ENCODE data around the gene ZMYM4.
"Not testable (repeated sequence)": the region's sequence is repeated elsewhere in the genome, so short reads cannot be mapped to it uniquely, and the experiment has no call there.

ZMYM4 gene

GRCh38 chr1:35460796-35461195 is 192.3 kb downstream of the ZMYM4 start:
- Histone ChIP-seq H3K9me3 (ENCODE audit: control insufficient read depth, low read length) (no peaks in the 10 kb centered on the region), H3K27me3 (replicated peaks; ENCODE audit: control insufficient read depth, insufficient read depth, low read length, poor library complexity, severe bottlenecking) (no peaks in the 10 kb centered on the region), H3K4me3 (ENCODE audit: insufficient read depth, low read depth, low read length, poor library complexity, severe bottlenecking) (no peak overlapping the region), H3K4me1 (ENCODE audit: control insufficient read depth, insufficient read depth, low read length, poor library complexity, severe bottlenecking) (no peaks in the 10 kb centered on the region), H3K27ac (ENCODE audit: insufficient read depth, low read length, poor library complexity, severe bottlenecking) (no peak overlapping the region), H3K36me3 (ENCODE audit: control insufficient read depth, insufficient read depth, low read length) (peaks cover 11% of the 10 kb centered on the region)
- no peak for DNase-seq

- no peak overlapping the region for H3K27ac ChIP-seq (ENCODE audit: insufficient read depth, low read length, poor library complexity, severe bottlenecking)
- H3K4me3 ChIP-seq (ENCODE audit: insufficient read depth, low read depth, low read length, poor library complexity, severe bottlenecking) = no peak overlapping the region
- DNase-seq = no peak
- no peaks in the 10 kb centered on the region for H3K4me1 ChIP-seq (ENCODE audit: control insufficient read depth, insufficient read depth, low read length, poor library complexity, severe bottlenecking)
- H3K9me3 ChIP-seq (ENCODE audit: control insufficient read depth, low read length) = no peaks in the 10 kb centered on the region
- peaks cover 16% of the 10 kb centered on the region for H3K36me3 ChIP-seq (ENCODE audit: control insufficient read depth, insufficient read depth, low read length)
- no peaks in the 10 kb centered on the region for H3K27me3 ChIP-seq (replicated peaks; ENCODE audit: control insufficient read depth, insufficient read depth, low read length, poor library complexity, severe bottlenecking)
Measured at GRCh38 chr1:35461966-35462651, 193.6 kb downstream of the ZMYM4 start.

- no peaks in the 10 kb centered on the region for H3K27me3 ChIP-seq (replicated peaks; ENCODE audit: control insufficient read depth, insufficient read depth, low read length, poor library complexity, severe bottlenecking)
- no peaks in the 10 kb centered on the region for H3K4me1 ChIP-seq (ENCODE audit: control insufficient read depth, insufficient read depth, low read length, poor library complexity, severe bottlenecking)
- H3K9me3 ChIP-seq (ENCODE audit: control insufficient read depth, low read length) = no peaks in the 10 kb centered on the region
- DNase-seq = no peak
- peaks cover 20% of the 10 kb centered on the region for H3K36me3 ChIP-seq (ENCODE audit: control insufficient read depth, insufficient read depth, low read length)
- H3K4me3 ChIP-seq (ENCODE audit: insufficient read depth, low read depth, low read length, poor library complexity, severe bottlenecking) = no peak overlapping the region
- H3K27ac ChIP-seq (ENCODE audit: insufficient read depth, low read length, poor library complexity, severe bottlenecking) = no peak overlapping the region
Measured at GRCh38 chr1:35463232-35463631, 194.7 kb downstream of the ZMYM4 start.

GRCh38 chr1:35463749-35464148 is 195.2 kb downstream of the ZMYM4 start:
- H3K4me1 ChIP-seq (ENCODE audit: control insufficient read depth, insufficient read depth, low read length, poor library complexity, severe bottlenecking); H3K27ac ChIP-seq (ENCODE audit: insufficient read depth, low read length, poor library complexity, severe bottlenecking); DNase-seq; H3K9me3 ChIP-seq (ENCODE audit: control insufficient read depth, low read length); H3K27me3 ChIP-seq (replicated peaks; ENCODE audit: control insufficient read depth, insufficient read depth, low read length, poor library complexity, severe bottlenecking); H3K4me3 ChIP-seq (ENCODE audit: insufficient read depth, low read depth, low read length, poor library complexity, severe bottlenecking): not testable (repeated sequence)
- H3K36me3 ChIP-seq (ENCODE audit: control insufficient read depth, insufficient read depth, low read length) = peaks cover 25% of the 10 kb centered on the region

GRCh38 chr1:35466120-35466519 is 197.6 kb downstream of the ZMYM4 start:
- no peaks in the 10 kb centered on the region for H3K27me3 ChIP-seq (replicated peaks; ENCODE audit: control insufficient read depth, insufficient read depth, low read length, poor library complexity, severe bottlenecking)
- H3K4me3 ChIP-seq (ENCODE audit: insufficient read depth, low read depth, low read length, poor library complexity, severe bottlenecking) = no peak overlapping the region
- no peaks in the 10 kb centered on the region for H3K9me3 ChIP-seq (ENCODE audit: control insufficient read depth, low read length)
- H3K27ac ChIP-seq (ENCODE audit: insufficient read depth, low read length, poor library complexity, severe bottlenecking) = no peak overlapping the region
- H3K36me3 ChIP-seq (ENCODE audit: control insufficient read depth, insufficient read depth, low read length) = peaks cover 32% of the 10 kb centered on the region
- no peak for DNase-seq
- no peaks in the 10 kb centered on the region for H3K4me1 ChIP-seq (ENCODE audit: control insufficient read depth, insufficient read depth, low read length, poor library complexity, severe bottlenecking)

GRCh38 chr1:35470977-35471613 is 202.6 kb downstream of the ZMYM4 start:
- Histone ChIP-seq H3K36me3 (ENCODE audit: control insufficient read depth, insufficient read depth, low read length) (peaks cover 38% of the 10 kb centered on the region), H3K27me3 (replicated peaks; ENCODE audit: control insufficient read depth, insufficient read depth, low read length, poor library complexity, severe bottlenecking) (no peaks in the 10 kb centered on the region), H3K9me3 (ENCODE audit: control insufficient read depth, low read length) (no peaks in the 10 kb centered on the region)

More at GRCh38 chr1:35470977-35471613, 202.6 kb downstream of the ZMYM4 start:
- DNase-seq = no peak
- Histone ChIP-seq H3K27ac (ENCODE audit: insufficient read depth, low read length, poor library complexity, severe bottlenecking) (no peak overlapping the region), H3K4me1 (ENCODE audit: control insufficient read depth, insufficient read depth, low read length, poor library complexity, severe bottlenecking) (no peaks in the 10 kb centered on the region), H3K4me3 (ENCODE audit: insufficient read depth, low read depth, low read length, poor library complexity, severe bottlenecking) (no peak overlapping the region)
